HepG2 (cell line): ENCODE results near the gene GIPC2. TPM values are rescaled to one million over a fixed set of nuclear protein-coding genes. Genes with fewer than 3 reads are reported as not detected.

ENCODE experiments used
- ATAC-seq: fragments of 200-7000 bp; cut with Tn5 transposase; 3 replicates; pipeline ENCODE4 v1.9.1; 2020; ENCODE audit warnings: mild to moderate bottlenecking, moderate library complexity
- BruUV-seq: library from RNA; stranded (reverse); fragments of 400-500 nt; replicated peaks from 2 replicates; lab custom pipeline; 2021; lab: Mats Ljungman, UMichigan
- CTCF ChIA-PET: fragments of 300-600 bp; formaldehyde crosslinking; extraction: SDS; loops from one replicate; lab custom pipeline; 2021; ENCODE audit warnings: low total read pairs, inconsistent platforms, low intra/inter-chr PET ratio; lab: Yijun Ruan, JAX
- POLR2A ChIA-PET: fragments of 350-600 bp; sonication (Branson Sonifier 250); formaldehyde crosslinking; loops from one replicate; lab custom pipeline; 2020; ENCODE audit warnings: antibody characterized with exemption, inconsistent platforms; lab: Yijun Ruan, JAX
- DNase-seq: peaks from one replicate; pipeline ENCODE4 v3.0.0-alpha.2; 2015; ENCODE audit warnings: low spot score
- FAIRE-seq: peaks from 3 replicates; lab custom pipeline; 2011; peaks lifted over from hg19 to GRCh38; lab: Jason Lieb, UNC
- H2AFZ ChIP-seq: one replicate; pipeline ENCODE4 v1.6.1; 2011; ENCODE audit warnings: low read length, inconsistent platforms
- H3K27ac ChIP-seq: fragments of 300-600 bp; 3 replicates; pipeline ENCODE4 v1.8.0; 2011; ENCODE audit warnings: mixed run types, mild to moderate bottlenecking, mixed read lengths, low read length, inconsistent platforms; ENCODE audit not compliant: insufficient read depth; ENCODE audit errors: extremely low read length
- H3K27me3 ChIP-seq, 2 experiments: fragments of 200-600 bp in 1 of 2; 2 replicates in 1 of 2; 3 replicates in 1 of 2; pipeline versions ENCODE4 v1.6.0 to v1.8.0; 2011; ENCODE audit warnings: low read length in 2 of 2, mild to moderate bottlenecking in 2 of 2, moderate library complexity in 2 of 2, inconsistent platforms in 1 of 2; ENCODE audit not compliant: insufficient read depth in 2 of 2, control insufficient read depth in 1 of 2
- H3K36me3 ChIP-seq, 2 experiments: fragments of 200-600 bp in 1 of 2; replicated peaks in 1 of 2; 2 replicates in 1 of 2; 3 replicates in 1 of 2; pipeline versions ENCODE4 v1.5.1 to v1.8.0; 2011; ENCODE audit warnings: low read length in 2 of 2, inconsistent platforms in 1 of 2; ENCODE audit not compliant: insufficient read depth in 2 of 2, control insufficient read depth in 1 of 2
- H3K4me1 ChIP-seq: 2 replicates; pipeline ENCODE4 v1.5.1; 2012; ENCODE audit warnings: low read length, inconsistent platforms; ENCODE audit not compliant: insufficient read depth
- H3K4me2 ChIP-seq: 2 replicates; pipeline ENCODE4 v1.6.0; 2011; ENCODE audit warnings: low read depth, low read length, inconsistent platforms
- H3K4me3 ChIP-seq, 3 experiments: fragments of 200-600 bp in 1 of 3; sonication (generic), shearing (Covaris generic) in 1 of 3; replicated peaks in 1 of 3; 2 replicates each; pipeline ENCODE4 v1.5.1; 2011 to 2016; ENCODE audit warnings: low read length in 3 of 3, inconsistent platforms in 2 of 3, low read depth in 2 of 3, mild to moderate bottlenecking in 2 of 3, control low read depth in 1 of 3, mixed read lengths in 1 of 3; ENCODE audit not compliant: insufficient read depth in 1 of 3
- H3K79me2 ChIP-seq: one replicate; pipeline ENCODE4 v1.6.1; 2011; ENCODE audit warnings: low read length, inconsistent platforms; ENCODE audit not compliant: insufficient read depth
- H3K9ac ChIP-seq: 2 replicates; pipeline ENCODE4 v1.6.0; 2011; ENCODE audit warnings: mild to moderate bottlenecking, low read depth, low read length, inconsistent platforms; ENCODE audit not compliant: insufficient read depth
- H3K9me3 ChIP-seq: 2 replicates; pipeline ENCODE4 v1.5.1; 2012; ENCODE audit warnings: mild to moderate bottlenecking, low read length
- H4K20me1 ChIP-seq: 2 replicates; pipeline ENCODE4 v1.6.0; 2011; ENCODE audit warnings: inconsistent platforms, mild to moderate bottlenecking, low read length, moderate library complexity; ENCODE audit not compliant: insufficient read depth
- ELF3 ChIP-seq: IDR thresholded peaks from 2 replicates; pipeline ENCODE4 v1.6.1; 2016; ENCODE audit warnings: missing genetic modification reagents, missing compliant biosample characterization
- HDAC2 ChIP-seq: sonication (generic); formaldehyde crosslinking; IDR thresholded peaks from 2 replicates; pipeline ENCODE4 v1.4.0; 2020; ENCODE audit warnings: missing genetic modification reagents
- RNF219 ChIP-seq: sonication (generic); formaldehyde crosslinking; IDR thresholded peaks from 2 replicates; pipeline ENCODE4 v1.5.0; 2020; ENCODE audit warnings: mild to moderate bottlenecking, missing genetic modification reagents
- SRSF9 ChIP-seq: fragments of 200-400 bp; formaldehyde crosslinking; IDR thresholded peaks from 2 replicates; pipeline ENCODE4 v1.6.1; 2018; ENCODE audit warnings: borderline replicate concordance, mild to moderate bottlenecking, low read depth, low read length; ENCODE audit not compliant: insufficient read depth, poor library complexity, severe bottlenecking
- TFAP4 ChIP-seq: sonication (generic); IDR thresholded peaks from 2 replicates; pipeline ENCODE4 v1.6.1; 2016; ENCODE audit warnings: low read depth, borderline replicate concordance
- U2AF2 ChIP-seq: fragments of 200-400 bp; formaldehyde crosslinking; IDR thresholded peaks from 2 replicates; pipeline ENCODE4 v1.6.1; 2017; ENCODE audit warnings: low read depth, mild to moderate bottlenecking, low read length
- ZNF382 ChIP-seq: sonication (generic); formaldehyde crosslinking; IDR thresholded peaks from 2 replicates; pipeline ENCODE4 v1.5.0; 2020; ENCODE audit warnings: missing genetic modification reagents, mild to moderate bottlenecking, borderline replicate concordance
- ZSCAN20 ChIP-seq: sonication (generic); formaldehyde crosslinking; IDR thresholded peaks from 2 replicates; pipeline ENCODE4 v1.4.0; 2020; ENCODE audit warnings: missing genetic modification reagents, mild to moderate bottlenecking, borderline replicate concordance
- WGBS: methylation state at CpG from one replicate; pipeline ENCODE4 v1.1.6; 2017; ENCODE audit warnings: low lambda C conversion rate; 5-methylcytosine and 5-hydroxymethylcytosine counted together
- in situ Hi-C: cut with HindIII; loops from 2 replicates; pipeline ENCODE4 v1.10.0; 2017; ENCODE audit warnings: low pct_unique_long_range_greater_than_20kb; ENCODE audit not compliant: extremely low pct_ligation_motif_present
- intact Hi-C: fragments of 100-400 bp; cut with micrococcal nuclease; formaldehyde crosslinking; loops from one replicate; pipeline ENCODE4 v1.10.0; 2022; ENCODE audit not compliant: unreplicated experiment
- polyA plus RNA-seq, 8 experiments: library from polyadenylated mRNA; depleted of rRNA in 3 of 8; stranded (reverse) in 7 of 8; unstranded in 1 of 8; fragments of >200 nt; fragmentation: Illumina TruSeq in 4 of 8; extraction: Trizol in 4 of 8; gene quantifications; 2 replicates each; pipeline versions ENCODE4 v1.2.1 to v1.2.3, GENCODE V29; 2011 to 2016; ENCODE audit warnings: low read depth in 4 of 8, missing spikeins in 1 of 8, mixed read lengths in 1 of 8; ENCODE audit not compliant: insufficient read depth in 1 of 8
- total RNA-seq, 5 experiments: library from RNA; depleted of rRNA; stranded (reverse); fragments of >200 nt; fragmentation: Illumina TruSeq; extraction: Trizol; gene quantifications; 2 replicates each; pipeline ENCODE4 v1.2.3, GENCODE V29; 2016; ENCODE audit warnings: low read depth in 1 of 5

The GIPC2 gene
- total and polyA plus RNA-seq, 2 of the 13 experiments (the other 11 are each of a cell fraction or from before 2014, with no cell fraction given) = 6.1 to 21.6 TPM

- POLR2A ChIA-PET = no interaction called here
- 99% methylated on average over 2 of the region's 2 CpGs for WGBS
- CTCF ChIA-PET = no interaction called here
Measured at GRCh38 chr1:78095593-78095992, 49.8 kb downstream of the GIPC2 start.

More at GRCh38 chr1:78095593-78095992, 49.8 kb downstream of the GIPC2 start:
- no peak for ATAC-seq
- no peak overlapping the region for H3K9ac ChIP-seq
- no peaks in the 10 kb centered on the region for H4K20me1 ChIP-seq
- H3K4me2 ChIP-seq = no peak overlapping the region
- no peak overlapping the region for H2AFZ ChIP-seq
- FAIRE-seq = no peak
- no peak for TF ChIP-seq U2AF2
- no peak for TF ChIP-seq ZNF382 (CRISPR knock-in tag)
- TF ChIP-seq RNF219 (CRISPR knock-in tag) = no peak
- no peak for TF ChIP-seq ELF3
- no peak for TF ChIP-seq SRSF9
- TF ChIP-seq HDAC2 = no peak
- TF ChIP-seq ZSCAN20 (CRISPR knock-in tag) = no peak
- TF ChIP-seq TFAP4 = no peak
- no peaks in the 10 kb centered on the region for H3K9me3 ChIP-seq
- no TSS peak for BruUV-seq
- no peaks in the 10 kb centered on the region for H3K4me1 ChIP-seq
- intact Hi-C loops (no loop called here), in situ Hi-C loops (no loop called here)
- no peaks in the 10 kb centered on the region for H3K27me3 ChIP-seq
- DNase-seq = no peak
- H3K79me2 ChIP-seq = no peaks in the 10 kb centered on the region
- H3K27ac ChIP-seq = no peak overlapping the region
- H3K36me3 ChIP-seq = no peaks in the 10 kb centered on the region; a peak in 1 of 5 replicates
- H3K4me3 ChIP-seq = no peak overlapping the region
